HG03095 (cell line): Measurements from ENCODE around the gene PNO1.
"Not testable (repeated sequence)": the region's sequence is repeated elsewhere in the genome, so short reads cannot be mapped to it uniquely, and the experiment has no call there.

Experiments
- ATAC-seq: cut with Tn5 transposase; IDR thresholded peaks from one replicate; pipeline ENCODE4 v1.9.1; 2021; ENCODE audit warnings: moderate library complexity; ENCODE audit not compliant: unreplicated experiment

PNO1 gene

GRCh38 chr2:68157402-68158133 is at the start of gene PNO1:
PNO1 (plus strand) TSS chr2:68157888; CDS start chr2:68157935, 47 bp downstream.
- peak; percentile 82 for ATAC-seq

GRCh38 chr2:68108120-68108519 is 49.6 kb upstream of the PNO1 start:
- no peak for ATAC-seq

- peak; percentile 73 for ATAC-seq
These were observed 47.6 kb upstream of the PNO1 start for GRCh38 chr2:68110102-68110501.

GRCh38 chr2:68115965-68116364 is 41.7 kb upstream of the PNO1 start:
- ATAC-seq, result no peak

GRCh38 chr2:68117922-68118321 is 39.8 kb upstream of the PNO1 start:
- not testable (repeated sequence) for ATAC-seq

GRCh38 chr2:68118816-68119215 is 38.9 kb upstream of the PNO1 start:
- no peak for ATAC-seq

GRCh38 chr2:68119504-68119903 is 38.2 kb upstream of the PNO1 start:
- ATAC-seq, result no peak

- ATAC-seq, result no peak
These were observed 35.6 kb upstream of the PNO1 start for GRCh38 chr2:68121873-68122679.

- no peak for ATAC-seq
These were observed 35.1 kb upstream of the PNO1 start for GRCh38 chr2:68122680-68122964.

- no peak for ATAC-seq
These were observed 33.4 kb upstream of the PNO1 start for GRCh38 chr2:68124321-68124720.

- ATAC-seq, result no peak
These were observed 31.9 kb upstream of the PNO1 start for GRCh38 chr2:68125821-68126220.

GRCh38 chr2:68126561-68126960 is 31.1 kb upstream of the PNO1 start:
- no peak for ATAC-seq

- peak; percentile 85 for ATAC-seq
These were observed 30.1 kb upstream of the PNO1 start for GRCh38 chr2:68127358-68128242.

GRCh38 chr2:68134120-68134519 is 23.6 kb upstream of the PNO1 start:
- ATAC-seq, result no peak

GRCh38 chr2:68134554-68134953 is 23.1 kb upstream of the PNO1 start:
- ATAC-seq, result no peak

GRCh38 chr2:68135448-68136320 is 22.0 kb upstream of the PNO1 start:
- no peak for ATAC-seq

- ATAC-seq, result no peak
These were observed 15.8 kb upstream of the PNO1 start for GRCh38 chr2:68141875-68142274.

GRCh38 chr2:68151037-68151436 is 6.7 kb upstream of the PNO1 start:
- ATAC-seq, result no peak

GRCh38 chr2:68152681-68153347 is 4.9 kb upstream of the PNO1 start:
- no peak for ATAC-seq

- no peak for ATAC-seq
These were observed 2.1 kb upstream of the PNO1 start for GRCh38 chr2:68155618-68156017.
